ENCODE results near the gene NXPE4. TPM values are rescaled to one million over a fixed set of nuclear protein-coding genes. Genes with fewer than 3 reads are reported as not detected.
A peak's percentile ranks its signal among the peaks of the same experiment; 100 is the strongest.

NXPE4 gene
- total and polyA plus RNA-seq, 5 donors: not detected

GRCh38 chr11:114587398-114587953, 8.1 kb downstream of the NXPE4 start:
- no peak for ATAC-seq
- 80% methylated on average over 3 of the region's 3 CpGs for WGBS

GRCh38 chr11:114586797-114587196, 8.8 kb downstream of the NXPE4 start:
- H3K9me3 ChIP-seq (ENCODE audit: control insufficient read depth, low read length): peaks cover 6% of the 10 kb centered on the region
- H3K4me3 ChIP-seq (ENCODE audit: low read length): no peak overlapping the region
- no peaks in the 10 kb centered on the region for H3K4me1 ChIP-seq (ENCODE audit: control insufficient read depth, insufficient read depth, low read length)
- intact Hi-C loops (cut with DNase I): no loop called here
- no peaks in the 10 kb centered on the region for H3K27me3 ChIP-seq (ENCODE audit: control insufficient read depth, insufficient read depth)
- no peak for ATAC-seq
- no peak overlapping the region for H3K27ac ChIP-seq (ENCODE audit: low read length)
- WGBS: 91% methylated on average over 5 of the region's 5 CpGs
- no peak for DNase-seq

More at GRCh38 chr11:114587398-114587953, 8.1 kb downstream of the NXPE4 start:
- DNase-seq: no peak
- Histone ChIP-seq H3K4me1 (ENCODE audit: control insufficient read depth, insufficient read depth, low read length) (no peaks in the 10 kb centered on the region), H3K27ac (ENCODE audit: low read length) (no peak overlapping the region), H3K9me3 (ENCODE audit: control insufficient read depth, low read length) (peaks cover 6% of the 10 kb centered on the region), H3K27me3 (ENCODE audit: control insufficient read depth, insufficient read depth) (no peaks in the 10 kb centered on the region), H3K4me3 (ENCODE audit: low read length) (no peak overlapping the region)
- intact Hi-C loops (cut with DNase I): no loop called here

GRCh38 chr11:114571712-114572111, 23.9 kb downstream of the NXPE4 start:
- Histone ChIP-seq H3K27ac (ENCODE audit: low read length) (no peak overlapping the region), H3K27me3 (ENCODE audit: control insufficient read depth, insufficient read depth) (no peaks in the 10 kb centered on the region), H3K4me3 (ENCODE audit: low read length) (no peak overlapping the region), H3K9me3 (ENCODE audit: control insufficient read depth, low read length) (no peaks in the 10 kb centered on the region), H3K4me1 (ENCODE audit: control insufficient read depth, insufficient read depth, low read length) (no peaks in the 10 kb centered on the region)
- DNase-seq (peak in 1 of 3 donors; percentile 31), ATAC-seq (no peak)
- WGBS: 45% methylated on average over 1 of the region's 1 CpG
- intact Hi-C loops (cut with DNase I): no loop called here

- Histone ChIP-seq H3K9me3 (ENCODE audit: control insufficient read depth, low read length) (no peaks in the 10 kb centered on the region), H3K27ac (ENCODE audit: low read length) (no peak overlapping the region), H3K4me1 (ENCODE audit: control insufficient read depth, insufficient read depth, low read length) (no peaks in the 10 kb centered on the region), H3K4me3 (ENCODE audit: low read length) (no peak overlapping the region), H3K27me3 (ENCODE audit: control insufficient read depth, insufficient read depth) (no peaks in the 10 kb centered on the region)
- DNase-seq (no peak), ATAC-seq (no peak)
- WGBS: 67% methylated on average over 3 of the region's 3 CpGs
- intact Hi-C loops (cut with DNase I): no loop called here
Measured at GRCh38 chr11:114569801-114570200, 25.8 kb downstream of the NXPE4 start.

- intact Hi-C loops (cut with DNase I): no loop called here
- no peaks in the 10 kb centered on the region for H3K9me3 ChIP-seq (ENCODE audit: control insufficient read depth, low read length)
- no peaks in the 10 kb centered on the region for H3K27me3 ChIP-seq (ENCODE audit: control insufficient read depth, insufficient read depth)
- no peak overlapping the region for H3K4me3 ChIP-seq (ENCODE audit: low read length)
- DNase-seq (no peak), ATAC-seq (no peak)
- H3K4me1 ChIP-seq (ENCODE audit: control insufficient read depth, insufficient read depth, low read length): no peaks in the 10 kb centered on the region
- no peak overlapping the region for H3K27ac ChIP-seq (ENCODE audit: low read length)
- 63% methylated on average over 2 of the region's 2 CpGs for WGBS
Measured at GRCh38 chr11:114566276-114566675, 29.3 kb downstream of the NXPE4 start.

GRCh38 chr11:114564831-114565230, 30.8 kb downstream of the NXPE4 start:
- ATAC-seq: no peak
- intact Hi-C loops (cut with DNase I): no loop called here
- H3K4me3 ChIP-seq (ENCODE audit: low read length): no peak overlapping the region
- H3K27ac ChIP-seq (ENCODE audit: low read length): no peak overlapping the region
- H3K4me1 ChIP-seq (ENCODE audit: control insufficient read depth, insufficient read depth, low read length): no peaks in the 10 kb centered on the region
- no peaks in the 10 kb centered on the region for H3K9me3 ChIP-seq (ENCODE audit: control insufficient read depth, low read length)
- 58% methylated on average over 1 of the region's 1 CpG for WGBS
- H3K27me3 ChIP-seq (ENCODE audit: control insufficient read depth, insufficient read depth): no peaks in the 10 kb centered on the region
- DNase-seq: no peak

- Histone ChIP-seq H3K9me3 (ENCODE audit: control insufficient read depth, low read length) (no peaks in the 10 kb centered on the region), H3K27me3 (ENCODE audit: control insufficient read depth, insufficient read depth) (no peaks in the 10 kb centered on the region), H3K4me3 (ENCODE audit: low read length) (no peak overlapping the region), H3K4me1 (ENCODE audit: control insufficient read depth, insufficient read depth, low read length) (no peaks in the 10 kb centered on the region), H3K27ac (ENCODE audit: low read length) (no peak overlapping the region)
- ATAC-seq (no peak), DNase-seq (no peak)
- 60% methylated on average over 2 of the region's 2 CpGs for WGBS
- intact Hi-C loops (cut with DNase I): no loop called here
Measured at GRCh38 chr11:114563077-114563476, 32.5 kb downstream of the NXPE4 start.

- ATAC-seq: no peak
Measured at GRCh38 chr11:114562166-114562916, 33.2 kb downstream of the NXPE4 start.

GRCh38 chr11:114559425-114560310, 35.9 kb downstream of the NXPE4 start, which contains the start of gene NXPE1:
NXPE1 (minus strand) TSS chr11:114559881; CDS start chr11:114551201, 8,680 bp downstream.
- H3K9me3 ChIP-seq (ENCODE audit: control insufficient read depth, low read length): no peaks in the 10 kb centered on the region
- no peak within 1 kb of the TSS for H3K4me3 ChIP-seq (ENCODE audit: low read length)
- DNase-seq: no peak
- 57% methylated on average over 4 of the region's 4 CpGs for WGBS
- intact Hi-C loops (cut with DNase I): no loop called here
- ATAC-seq: no peak
- no peaks in the 10 kb centered on the region for H3K27me3 ChIP-seq (ENCODE audit: control insufficient read depth, insufficient read depth)
- H3K4me1 ChIP-seq (ENCODE audit: control insufficient read depth, insufficient read depth, low read length): no peaks in the 10 kb centered on the region
- H3K27ac ChIP-seq (ENCODE audit: low read length): no peak within 1 kb of the TSS

More at GRCh38 chr11:114562166-114562916, 33.2 kb downstream of the NXPE4 start:
- Histone ChIP-seq H3K9me3 (ENCODE audit: control insufficient read depth, low read length) (no peaks in the 10 kb centered on the region), H3K4me3 (ENCODE audit: low read length) (no peak overlapping the region), H3K27ac (ENCODE audit: low read length) (no peak overlapping the region), H3K27me3 (ENCODE audit: control insufficient read depth, insufficient read depth) (no peaks in the 10 kb centered on the region), H3K4me1 (ENCODE audit: control insufficient read depth, insufficient read depth, low read length) (no peaks in the 10 kb centered on the region)
- 23% methylated on average over 3 of the region's 3 CpGs for WGBS
- DNase-seq: no peak
- intact Hi-C loops (cut with DNase I): no loop called here

- WGBS: 58% methylated on average over 1 of the region's 1 CpG
- H3K4me1 ChIP-seq (ENCODE audit: control insufficient read depth, insufficient read depth, low read length): no peaks in the 10 kb centered on the region
- no peak overlapping the region for H3K27ac ChIP-seq (ENCODE audit: low read length)
- H3K27me3 ChIP-seq (ENCODE audit: control insufficient read depth, insufficient read depth): no peaks in the 10 kb centered on the region
- DNase-seq (no peak), ATAC-seq (no peak)
- H3K9me3 ChIP-seq (ENCODE audit: control insufficient read depth, low read length): no peaks in the 10 kb centered on the region
- intact Hi-C loops (cut with DNase I): no loop called here
- H3K4me3 ChIP-seq (ENCODE audit: low read length): no peak overlapping the region
Measured at GRCh38 chr11:114556135-114556534, 39.5 kb downstream of the NXPE4 start.

- H3K4me3 ChIP-seq (ENCODE audit: low read length): no peak overlapping the region
- 82% methylated on average over 2 of the region's 2 CpGs for WGBS
- no peak for DNase-seq
- ATAC-seq: no peak
- intact Hi-C loops (cut with DNase I): no loop called here
- no peaks in the 10 kb centered on the region for H3K27me3 ChIP-seq (ENCODE audit: control insufficient read depth, insufficient read depth)
- H3K4me1 ChIP-seq (ENCODE audit: control insufficient read depth, insufficient read depth, low read length): no peaks in the 10 kb centered on the region
- H3K27ac ChIP-seq (ENCODE audit: low read length): no peak overlapping the region
- H3K9me3 ChIP-seq (ENCODE audit: control insufficient read depth, low read length): no peaks in the 10 kb centered on the region
Measured at GRCh38 chr11:114553642-114554041, 41.9 kb downstream of the NXPE4 start.

Measured in right cardiac atrium (tissue), 5 donors.